Endothelial cell of umbilical vein (primary cell): ENCODE results near the gene CCDC191. TPM values are rescaled to one million over a fixed set of nuclear protein-coding genes. Genes with fewer than 3 reads are reported as not detected.

Source experiments
- BruUV-seq: library from RNA; stranded (reverse); fragments of 400-500 nt; replicated peaks from 2 replicates; lab custom pipeline; 2021; lab: Mats Ljungman, UMichigan
- CTCF ChIA-PET: fragments of 300-600, 350-600 bp; sonication (Branson Sonifier 250); formaldehyde crosslinking; loops from one replicate; lab custom pipeline; 2021; ENCODE audit warnings: antibody characterized with exemption, inconsistent platforms; lab: Charles Lee
- POLR2A ChIA-PET: fragments of 300-600, 350-600 bp; sonication (Branson Sonifier 250); formaldehyde crosslinking; loops from one replicate; lab custom pipeline; 2021; ENCODE audit warnings: antibody characterized with exemption, inconsistent platforms; lab: Charles Lee
- DNase-seq: peaks from one replicate; pipeline ENCODE4 v3.0.0-alpha.2; 2011; ENCODE audit warnings: low read depth, low spot score
- FAIRE-seq: peaks from 2 replicates; lab custom pipeline; 2011; peaks lifted over from hg19 to GRCh38; lab: Jason Lieb, UNC
- H2AFZ ChIP-seq: 2 replicates; pipeline ENCODE4 v1.6.0; 2012; ENCODE audit warnings: low read depth, low read length, control low read depth, inconsistent platforms
- H3K27ac ChIP-seq: 2 replicates; pipeline ENCODE4 v1.5.1; 2011; ENCODE audit warnings: low read depth, mild to moderate bottlenecking, control low read depth, low read length, moderate library complexity; ENCODE audit not compliant: insufficient read depth
- H3K27me3 ChIP-seq, 2 experiments: 2 replicates each; pipeline versions ENCODE4 v1.6.0 to v1.6.1; 2011; ENCODE audit warnings: low read length in 2 of 2, mixed read lengths in 1 of 2; ENCODE audit not compliant: control insufficient read depth in 2 of 2, insufficient read depth in 2 of 2
- H3K36me3 ChIP-seq, 2 experiments: 2 replicates in 1 of 2; 3 replicates in 1 of 2; pipeline ENCODE4 v1.5.1; 2011; ENCODE audit warnings: low read length in 2 of 2, mild to moderate bottlenecking in 1 of 2, moderate library complexity in 1 of 2; ENCODE audit not compliant: control insufficient read depth in 2 of 2, insufficient read depth in 2 of 2; ENCODE audit errors: extremely low read depth in 1 of 2
- H3K4me1 ChIP-seq: 3 replicates; pipeline ENCODE4 v1.5.1; 2011; ENCODE audit warnings: mild to moderate bottlenecking, low read length; ENCODE audit not compliant: control insufficient read depth, insufficient read depth; ENCODE audit errors: extremely low read depth
- H3K4me2 ChIP-seq: 2 replicates; pipeline ENCODE4 v1.6.1; 2011; ENCODE audit warnings: low read length, control low read depth, mixed read lengths; ENCODE audit not compliant: insufficient read depth
- H3K4me3 ChIP-seq, 3 experiments: fragments of 200-600 bp in 1 of 3; sonication (generic), shearing (Covaris generic) in 1 of 3; replicated peaks in 1 of 3; 2 replicates each; pipeline ENCODE4 v1.5.1; 2011 to 2016; ENCODE audit warnings: control low read depth in 3 of 3, low read length in 3 of 3, mild to moderate bottlenecking in 2 of 3, inconsistent platforms in 1 of 3, low read depth in 1 of 3, moderate library complexity in 1 of 3; ENCODE audit not compliant: insufficient read depth in 1 of 3
- H3K79me2 ChIP-seq: 2 replicates; pipeline ENCODE4 v1.6.0; 2012; ENCODE audit warnings: low read length, inconsistent platforms; ENCODE audit not compliant: control insufficient read depth, insufficient read depth
- H3K9ac ChIP-seq: replicated peaks from 2 replicates; pipeline ENCODE3; 2011; ENCODE audit warnings: low read length, control low read depth; ENCODE audit not compliant: insufficient read depth; ENCODE audit errors: extremely low read depth
- H3K9me1 ChIP-seq: replicated peaks from 3 replicates; pipeline ENCODE4 v1.6.0; 2011; ENCODE audit warnings: mild to moderate bottlenecking, low read length; ENCODE audit not compliant: control insufficient read depth, insufficient read depth; ENCODE audit errors: extremely low read depth
- H3K9me3 ChIP-seq: replicated peaks from 2 replicates; pipeline ENCODE4 v1.5.1; 2012; ENCODE audit warnings: low read length, inconsistent platforms; ENCODE audit not compliant: control insufficient read depth, insufficient read depth
- H4K20me1 ChIP-seq: replicated peaks from 2 replicates; pipeline ENCODE3; 2011; ENCODE audit warnings: mild to moderate bottlenecking, low read length; ENCODE audit not compliant: control insufficient read depth, insufficient read depth; ENCODE audit errors: extremely low read depth
- EZH2 ChIP-seq: IDR thresholded peaks from 2 replicates; pipeline ENCODE4 v1.6.1; 2012; ENCODE audit warnings: borderline replicate concordance, low read depth, mild to moderate bottlenecking, moderate library complexity, low read length, inconsistent platforms; ENCODE audit not compliant: severe bottlenecking
- FOS ChIP-seq: IDR thresholded peaks from 2 replicates; pipeline ENCODE4 v1.6.1; 2011; ENCODE audit warnings: mild to moderate bottlenecking, low read length, moderate library complexity, borderline replicate concordance; ENCODE audit not compliant: insufficient read depth
- GATA2 ChIP-seq: IDR thresholded peaks from 2 replicates; pipeline ENCODE4 v1.7.0; 2011; ENCODE audit warnings: low read depth, mild to moderate bottlenecking, moderate library complexity, mixed read lengths, low read length; ENCODE audit not compliant: insufficient read length, insufficient read depth
- JUN ChIP-seq: IDR thresholded peaks from 2 replicates; pipeline ENCODE4 v1.6.1; 2011; ENCODE audit warnings: borderline replicate concordance, low read depth; ENCODE audit not compliant: insufficient read length, insufficient read depth
- MAX ChIP-seq: IDR thresholded peaks from 2 replicates; pipeline ENCODE4 v1.6.1; 2011; ENCODE audit not compliant: insufficient read depth, insufficient read length
- MYC ChIP-seq: IDR thresholded peaks from one replicate; pipeline ENCODE4 v1.6.1; 2011; ENCODE audit warnings: mild to moderate bottlenecking, low read depth, low read length
- POLR2A ChIP-seq: IDR thresholded peaks from 2 replicates; pipeline ENCODE4 v1.6.1; 2012; ENCODE audit warnings: low read depth, mild to moderate bottlenecking, control low read depth, low read length
- POLR2AphosphoS5 ChIP-seq: IDR thresholded peaks from 2 replicates; pipeline ENCODE4 v1.6.1; 2012; ENCODE audit warnings: low read depth, mild to moderate bottlenecking, control low read depth, low read length, moderate library complexity; ENCODE audit not compliant: insufficient read depth
- dilution Hi-C: fragments of 300-500 bp; cut with MboI; formaldehyde crosslinking; loops from one replicate; pipeline ENCODE4 v1.15.0; 2019; ENCODE audit warnings: low sequenced_read_pairs; ENCODE audit not compliant: extremely low pct_ligation_motif_present
- intact Hi-C: fragments of 100-400 bp; cut with micrococcal nuclease; formaldehyde crosslinking; loops from one replicate; pipeline ENCODE4 v1.10.0; 2022
- polyA plus RNA-seq, 4 experiments: library from polyadenylated mRNA; depleted of rRNA in 3 of 4; stranded (reverse) in 3 of 4; unstranded in 1 of 4; fragments of >200 nt; gene quantifications; 2 replicates each; pipeline versions ENCODE4 v1.2.1 to v1.2.3, GENCODE V29; 2011 to 2012; ENCODE audit warnings: missing spikeins in 1 of 4
- total RNA-seq: library from RNA; stranded (reverse); gene quantifications from 2 replicates; pipeline ENCODE4 v1.2.3, GENCODE V29; 2021
- TF ChIP-seq, protein P1 (sequence below), 2 donors: IDR thresholded peaks; 1 replicate in 1 of 2; 2 replicates in 1 of 2; pipeline ENCODE4 v1.5.1; 2011; ENCODE audit warnings: low read length in 2 of 2, mild to moderate bottlenecking in 2 of 2, moderate library complexity in 2 of 2, control low read depth in 1 of 2, inconsistent platforms in 1 of 2, low read depth in 1 of 2; ENCODE audit not compliant: insufficient read depth in 1 of 2; ENCODE audit errors: extremely low read depth in 1 of 2

The CCDC191 gene
- total and polyA plus RNA-seq, 2 donors (not counting 3 experiments of a cell fraction or from before 2014, with no cell fraction given), result 1.7 to 4.9 TPM

- intact Hi-C loops, result loop anchor here (5.0 kb wide), 1 partner anchor 39 kb away; no protein-coding TSS in a partner anchor
- no peak overlapping the region for H3K27ac ChIP-seq
- H3K79me2 ChIP-seq, result no peaks in the 10 kb centered on the region
- ChIA-PET POLR2A (no interaction called here), CTCF (no interaction called here)
- no peaks in the 10 kb centered on the region for H3K27me3 ChIP-seq
- TF ChIP-seq GATA2 (no peak), FOS (no peak), POLR2AphosphoS5 (no peak), EZH2 (no peak), MYC (no peak), POLR2A (no peak), JUN (no peak), MAX (no peak)
- TF ChIP-seq, protein P1, sequence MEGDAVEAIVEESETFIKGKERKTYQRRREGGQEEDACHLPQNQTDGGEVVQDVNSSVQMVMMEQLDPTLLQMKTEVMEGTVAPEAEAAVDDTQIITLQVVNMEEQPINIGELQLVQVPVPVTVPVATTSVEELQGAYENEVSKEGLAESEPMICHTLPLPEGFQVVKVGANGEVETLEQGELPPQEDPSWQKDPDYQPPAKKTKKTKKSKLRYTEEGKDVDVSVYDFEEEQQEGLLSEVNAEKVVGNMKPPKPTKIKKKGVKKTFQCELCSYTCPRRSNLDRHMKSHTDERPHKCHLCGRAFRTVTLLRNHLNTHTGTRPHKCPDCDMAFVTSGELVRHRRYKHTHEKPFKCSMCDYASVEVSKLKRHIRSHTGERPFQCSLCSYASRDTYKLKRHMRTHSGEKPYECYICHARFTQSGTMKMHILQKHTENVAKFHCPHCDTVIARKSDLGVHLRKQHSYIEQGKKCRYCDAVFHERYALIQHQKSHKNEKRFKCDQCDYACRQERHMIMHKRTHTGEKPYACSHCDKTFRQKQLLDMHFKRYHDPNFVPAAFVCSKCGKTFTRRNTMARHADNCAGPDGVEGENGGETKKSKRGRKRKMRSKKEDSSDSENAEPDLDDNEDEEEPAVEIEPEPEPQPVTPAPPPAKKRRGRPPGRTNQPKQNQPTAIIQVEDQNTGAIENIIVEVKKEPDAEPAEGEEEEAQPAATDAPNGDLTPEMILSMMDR (IDR thresholded peaks at IDR 0.05; ENCODE audit: extremely low read depth in 1 of 2, insufficient read depth in 1 of 2, low read depth in 1 of 2, low read length in 2 of 2), result no peak
- no peak overlapping the region for H2AFZ ChIP-seq
- no peak overlapping the region for H3K4me2 ChIP-seq
- H3K4me3 ChIP-seq, result no peak overlapping the region
- no peak overlapping the region for H3K9ac ChIP-seq
- H4K20me1 ChIP-seq, result no peaks in the 10 kb centered on the region
- no peaks in the 10 kb centered on the region for H3K9me1 ChIP-seq
- H3K4me1 ChIP-seq, result peaks cover 22% of the 10 kb centered on the region
- no peaks in the 10 kb centered on the region for H3K9me3 ChIP-seq
- FAIRE-seq (no peak), DNase-seq (no peak)
- dilution Hi-C loops, result no loop called here
- peaks cover 8 to 9% of the 10 kb centered on the region in 2 experiments for H3K36me3 ChIP-seq
- BruUV-seq, result no TSS peak
Observed at GRCh38 chr3:114083112-114083511, 26.8 kb upstream of the CCDC191 start.
